Measurements from ENCODE around the gene SRMS. TPM values are rescaled to one million over a fixed set of nuclear protein-coding genes. Genes with fewer than 3 reads are reported as not detected.

Gene SRMS
- total RNA-seq, 1 donor from 2014 or later, result 0.44 TPM

Other genes with a start within 250 kb of the SRMS start
- gene CHRNA4, start 186.4 kb downstream of the SRMS start, total RNA-seq, result not detected
- gene KCNQ2, start 75.1 kb downstream of the SRMS start, total RNA-seq, result not detected
- gene EEF1A2, start 48.7 kb downstream of the SRMS start, total RNA-seq, result 0.76 TPM
- 459 TPM for gene PPDPF, start 27.0 kb downstream of the SRMS start, total RNA-seq
- 92.7 TPM for gene PTK6, start 10.4 kb downstream of the SRMS start, total RNA-seq
- gene FNDC11, start 6.4 kb upstream of the SRMS start, total RNA-seq, result 0.28 TPM
- 32.0 TPM for gene HELZ2, start 26.5 kb upstream of the SRMS start, total RNA-seq
- 6.9 TPM for gene GMEB2, start 79.4 kb upstream of the SRMS start, total RNA-seq
- 4.6 TPM for gene STMN3, start 105.7 kb upstream of the SRMS start, total RNA-seq
- gene RTEL1, start 110.6 kb upstream of the SRMS start, total RNA-seq, result 12.2 TPM
- gene TNFRSF6B, start 148.9 kb upstream of the SRMS start, total RNA-seq, result 4.5 TPM
- 31.1 TPM for gene ARFRP1, start 160.2 kb upstream of the SRMS start, total RNA-seq
- gene ZGPAT, start 160.3 kb upstream of the SRMS start, total RNA-seq, result 11.1 TPM
- gene LIME1, start 188.9 kb upstream of the SRMS start, total RNA-seq, result 5.1 TPM
- 60.9 TPM for gene SLC2A4RG, start 192.0 kb upstream of the SRMS start, total RNA-seq

Measured in esophagus mucosa (tissue), 1 donor.